Endothelial cell (in vitro differentiated cells): ENCODE results near the gene RNF123. TPM values are rescaled to one million over a fixed set of nuclear protein-coding genes. Genes with fewer than 3 reads are reported as not detected.

Source experiments
- DNase-seq: peaks from one replicate; pipeline ENCODE4 v3.0.0; 2021; ENCODE audit warnings: low spot score
- H3K27ac Mint-ChIP-seq: one replicate; pipeline ENCODE4 v1.8.0; 2021; ENCODE audit warnings: mixed read lengths, inconsistent platforms; ENCODE audit not compliant: unreplicated experiment
- H3K27me3 Mint-ChIP-seq: one replicate; pipeline ENCODE4 v1.8.0; 2021; ENCODE audit warnings: mild to moderate bottlenecking, moderate library complexity, mixed read lengths, inconsistent platforms; ENCODE audit not compliant: unreplicated experiment
- H3K36me3 Mint-ChIP-seq: one replicate; pipeline ENCODE4 v1.8.0; 2021; ENCODE audit warnings: mild to moderate bottlenecking, low read depth, mixed read lengths, inconsistent platforms; ENCODE audit not compliant: unreplicated experiment
- H3K4me1 Mint-ChIP-seq: one replicate; pipeline ENCODE4 v1.8.0; 2021; ENCODE audit warnings: mild to moderate bottlenecking, mixed read lengths, inconsistent platforms; ENCODE audit not compliant: unreplicated experiment
- H3K4me3 Mint-ChIP-seq: one replicate; pipeline ENCODE4 v1.8.0; 2021; ENCODE audit warnings: mild to moderate bottlenecking, mixed read lengths, inconsistent platforms; ENCODE audit not compliant: unreplicated experiment
- H3K9me3 Mint-ChIP-seq: one replicate; pipeline ENCODE4 v1.8.0; 2021; ENCODE audit warnings: mixed read lengths, inconsistent platforms; ENCODE audit not compliant: unreplicated experiment
- CTCF ChIP-seq: fragments of 200-600 bp; sonication (generic); IDR thresholded peaks from one replicate; pipeline ENCODE4 v1.5.0; 2021; ENCODE audit warnings: antibody characterized with exemption; ENCODE audit not compliant: unreplicated experiment
- total RNA-seq: library from RNA; stranded (reverse); fragmentation: NEBNext Ultra II Directional; extraction: Animal tissue kit (Norgen Biotek cat#: 25700); gene quantifications from one replicate; pipeline ENCODE4 v1.2.1, GENCODE V29; 2021; ENCODE audit not compliant: unreplicated experiment

The RNF123 gene
- total RNA-seq, 1 donor from 2014 or later: 42.3 TPM

- Mint-ChIP-seq H3K36me3 (no peaks in the 10 kb centered on the region), H3K27ac (no peak overlapping the region), H3K4me3 (no peak overlapping the region), H3K4me1 (peaks cover 7% of the 10 kb centered on the region), H3K9me3 (no peaks in the 10 kb centered on the region), H3K27me3 (peaks cover 5% of the 10 kb centered on the region)
- no peak for TF ChIP-seq CTCF
- no peak for DNase-seq
These were observed 39.2 kb upstream of the RNF123 start for GRCh38 chr3:49650177-49650576.

- no peak for DNase-seq
- H3K27me3 Mint-ChIP-seq: peaks cover under 1% of the 10 kb centered on the region
- H3K36me3 Mint-ChIP-seq: no peaks in the 10 kb centered on the region
- no peaks in the 10 kb centered on the region for H3K9me3 Mint-ChIP-seq
- H3K4me1 Mint-ChIP-seq: peaks cover 7% of the 10 kb centered on the region
- H3K4me3 Mint-ChIP-seq: no peak overlapping the region
- H3K27ac Mint-ChIP-seq: no peak overlapping the region
- no peak for TF ChIP-seq CTCF
These were observed 38.7 kb upstream of the RNF123 start for GRCh38 chr3:49650637-49651036.

- H3K4me3 Mint-ChIP-seq: no peak overlapping the region
- no peaks in the 10 kb centered on the region for H3K27me3 Mint-ChIP-seq
- H3K27ac Mint-ChIP-seq: no peak overlapping the region
- no peak for DNase-seq
- no peaks in the 10 kb centered on the region for H3K36me3 Mint-ChIP-seq
- TF ChIP-seq CTCF: no peak
- no peaks in the 10 kb centered on the region for H3K9me3 Mint-ChIP-seq
- H3K4me1 Mint-ChIP-seq: peaks cover 5% of the 10 kb centered on the region
These were observed 37.0 kb upstream of the RNF123 start for GRCh38 chr3:49652218-49652902.

- no peaks in the 10 kb centered on the region for H3K27me3 Mint-ChIP-seq
- H3K9me3 Mint-ChIP-seq: no peaks in the 10 kb centered on the region
- DNase-seq: no peak
- H3K36me3 Mint-ChIP-seq: no peaks in the 10 kb centered on the region
- no peaks in the 10 kb centered on the region for H3K4me1 Mint-ChIP-seq
- no peak for TF ChIP-seq CTCF
- no peak overlapping the region for H3K27ac Mint-ChIP-seq
- no peak overlapping the region for H3K4me3 Mint-ChIP-seq
These were observed 36.4 kb upstream of the RNF123 start for GRCh38 chr3:49652903-49653415.

GRCh38 chr3:49653621-49654020 is 35.7 kb upstream of the RNF123 start:
- H3K4me3 Mint-ChIP-seq: no peak overlapping the region
- DNase-seq: no peak
- no peak overlapping the region for H3K27ac Mint-ChIP-seq
- no peak for TF ChIP-seq CTCF
- H3K9me3 Mint-ChIP-seq: no peaks in the 10 kb centered on the region
- H3K36me3 Mint-ChIP-seq: no peaks in the 10 kb centered on the region
- no peaks in the 10 kb centered on the region for H3K4me1 Mint-ChIP-seq
- H3K27me3 Mint-ChIP-seq: peaks cover under 1% of the 10 kb centered on the region
